ENCODE measurements around the gene ZNF195. TPM values are rescaled to one million over a fixed set of nuclear protein-coding genes. Genes with fewer than 3 reads are reported as not detected.

ZNF195 gene
- total and polyA plus RNA-seq, 2 experiments from 2014 or later: 101 to 116 TPM

GRCh38 chr11:3370311-3370870, 8.6 kb downstream of the ZNF195 start (continued):
- TF ChIP-seq ZNF462 (CRISPR knock-in tag; IDR thresholded peaks at IDR 0.05): no peak
- TF ChIP-seq REST (IDR thresholded peaks at IDR 0.05; ENCODE audit: unreplicated experiment): no peak
- TF ChIP-seq ZNF331 (CRISPR knock-in tag; IDR thresholded peaks at IDR 0.05; ENCODE audit: low read depth): no peak
- no peak for TF ChIP-seq NANOG (IDR thresholded peaks at IDR 0.05; ENCODE audit: borderline replicate concordance)
- no peak for TF ChIP-seq JUNB (IDR thresholded peaks at IDR 0.05; ENCODE audit: unreplicated experiment)
- no peak for TF ChIP-seq POLR2AphosphoS5 (IDR thresholded peaks at IDR 0.05; ENCODE audit: low read depth)
- TF ChIP-seq ETS1 (IDR thresholded peaks at IDR 0.05): no peak
- TF ChIP-seq STAT1 (IDR thresholded peaks at IDR 0.05; ENCODE audit: unreplicated experiment): no peak
- TF ChIP-seq CREB1 (CRISPR knock-in tag; IDR thresholded peaks at IDR 0.05; ENCODE audit: low read depth): no peak
- no peak for TF ChIP-seq ZNF114 (CRISPR knock-in tag; IDR thresholded peaks at IDR 0.05)
